H1 (cell line): ENCODE data around the gene C17orf50. TPM values are rescaled to one million over a fixed set of nuclear protein-coding genes. Genes with fewer than 3 reads are reported as not detected.

Experiments
- CTCF ChIA-PET: fragments of 300-600 bp; sonication (Branson Sonifier 250); formaldehyde crosslinking; loops from one replicate; lab custom pipeline; 2021; ENCODE audit not compliant: partially characterized antibody; lab: Charles Lee
- POLR2A ChIA-PET: fragments of 300-600 bp; sonication (Branson Sonifier 250); formaldehyde crosslinking; loops from one replicate; lab custom pipeline; 2021; ENCODE audit warnings: inconsistent platforms; ENCODE audit not compliant: partially characterized antibody; lab: Charles Lee
- DNase-seq, 2 experiments: peaks; one replicate each; pipeline versions ENCODE4 v3.0.0 to v3.0.0-alpha.2; 2010 to 2022; ENCODE audit warnings: low spot score in 2 of 2, low read depth in 1 of 2, mixed read lengths in 1 of 2
- FAIRE-seq: peaks from 2 replicates; lab custom pipeline; 2011; peaks lifted over from hg19 to GRCh38; lab: Jason Lieb, UNC
- H2AFZ ChIP-seq: 2 replicates; pipeline ENCODE4 v1.8.1; 2012; ENCODE audit warnings: low read length, inconsistent platforms
- H2AK5ac ChIP-seq: 2 replicates; pipeline ENCODE4 v1.6.1; 2013; ENCODE audit warnings: low read depth, low read length
- H2BK120ac ChIP-seq: replicated peaks from 2 replicates; pipeline ENCODE3; 2013; ENCODE audit warnings: low read depth, low read length, inconsistent platforms
- H2BK12ac ChIP-seq: 2 replicates; pipeline ENCODE4 v1.6.1; 2013; ENCODE audit warnings: low read depth, low read length
- H2BK15ac ChIP-seq: 2 replicates; pipeline ENCODE4 v1.6.1; 2013; ENCODE audit warnings: low read length
- H2BK20ac ChIP-seq: 2 replicates; pipeline ENCODE4 v1.6.1; 2013; ENCODE audit warnings: low read length
- H2BK5ac ChIP-seq: 2 replicates; pipeline ENCODE4 v1.6.1; 2013; ENCODE audit warnings: low read depth, low read length
- H3K14ac ChIP-seq: 2 replicates; pipeline ENCODE4 v1.6.1; 2013; ENCODE audit warnings: inconsistent platforms; ENCODE audit not compliant: insufficient read length
- H3K18ac ChIP-seq: 2 replicates; pipeline ENCODE4 v1.6.1; 2013; ENCODE audit warnings: low read length; ENCODE audit errors: extremely low read depth
- H3K23ac ChIP-seq: 2 replicates; pipeline ENCODE4 v1.6.1; 2013; ENCODE audit warnings: inconsistent platforms; ENCODE audit not compliant: insufficient read length
- H3K23me2 ChIP-seq: 2 replicates; pipeline ENCODE4 v1.6.1; 2013; ENCODE audit warnings: low read depth, low read length
- H3K27ac ChIP-seq: 2 replicates; pipeline ENCODE4 v1.6.1; 2011; ENCODE audit warnings: low read depth, low read length, inconsistent platforms
- H3K27me3 ChIP-seq, 4 experiments: replicated peaks in 1 of 4; 1 replicate in 1 of 4; 2 replicates in 3 of 4; pipeline versions ENCODE4 v1.6.1 to v1.8.1; 2011 to 2013; ENCODE audit warnings: low read length in 3 of 4, mild to moderate bottlenecking in 3 of 4, inconsistent platforms in 2 of 4, mixed read lengths in 2 of 4, moderate library complexity in 1 of 4; ENCODE audit not compliant: control insufficient read depth in 3 of 4, insufficient read depth in 3 of 4; ENCODE audit errors: extremely low read depth in 1 of 4
- H3K36me3 ChIP-seq, 4 experiments: 2 replicates each; pipeline versions ENCODE4 v1.6.1 to v1.8.1; 2011 to 2013; ENCODE audit warnings: mild to moderate bottlenecking in 4 of 4, low read length in 3 of 4, moderate library complexity in 2 of 4, control low read depth in 1 of 4, inconsistent platforms in 1 of 4; ENCODE audit not compliant: insufficient read depth in 4 of 4, control insufficient read depth in 2 of 4
- H3K4ac ChIP-seq: replicated peaks from 2 replicates; pipeline ENCODE3; 2013; ENCODE audit warnings: low read length, low read depth, mixed read lengths, inconsistent platforms; ENCODE audit not compliant: insufficient read length
- H3K4me1 ChIP-seq, 4 experiments: replicated peaks in 1 of 4; 1 replicate in 1 of 4; 2 replicates in 3 of 4; pipeline versions ENCODE4 v1.6.1 to v1.8.1; 2011 to 2013; ENCODE audit warnings: low read length in 3 of 4, inconsistent platforms in 2 of 4, mixed read lengths in 1 of 4; ENCODE audit not compliant: insufficient read depth in 4 of 4, control insufficient read depth in 3 of 4
- H3K4me2 ChIP-seq, 2 experiments: 2 replicates each; pipeline versions ENCODE4 v1.6.1 to v1.8.1; 2011 to 2013; ENCODE audit warnings: low read depth in 2 of 2, low read length in 2 of 2, control low read depth in 1 of 2, inconsistent platforms in 1 of 2, mild to moderate bottlenecking in 1 of 2; ENCODE audit not compliant: insufficient read depth in 1 of 2
- H3K4me3 ChIP-seq, 4 experiments: fragments of 200-600, 300-600 bp in 1 of 4; sonication (generic), shearing (Covaris generic), sonication (Bioruptor Twin) in 1 of 4; 2 replicates each; pipeline versions ENCODE4 v1.5.1 to v1.8.1; 2011 to 2016; ENCODE audit warnings: low read length in 4 of 4, low read depth in 3 of 4, control low read depth in 2 of 4, inconsistent platforms in 2 of 4, mild to moderate bottlenecking in 2 of 4, mixed read lengths in 1 of 4, moderate library complexity in 1 of 4; ENCODE audit not compliant: insufficient read depth in 2 of 4; ENCODE audit errors: extremely low read depth in 1 of 4
- H3K56ac ChIP-seq: replicated peaks from 2 replicates; pipeline ENCODE3; 2013; ENCODE audit warnings: low read depth, mild to moderate bottlenecking, mixed read lengths, low read length, inconsistent platforms; ENCODE audit not compliant: insufficient read length
- H3K79me1 ChIP-seq: 2 replicates; pipeline ENCODE4 v1.6.1; 2013; ENCODE audit warnings: low read depth, low read length, control low read depth
- H3K79me2 ChIP-seq, 2 experiments: 2 replicates each; pipeline versions ENCODE4 v1.6.1 to v1.8.1; 2012 to 2013; ENCODE audit warnings: low read length in 2 of 2, mild to moderate bottlenecking in 2 of 2, inconsistent platforms in 1 of 2; ENCODE audit not compliant: insufficient read depth in 2 of 2, control insufficient read depth in 1 of 2
- H3K9ac ChIP-seq, 4 experiments: replicated peaks in 1 of 4; 1 replicate in 1 of 4; 2 replicates in 3 of 4; pipeline versions ENCODE4 v1.6.1 to v1.8.1; 2011 to 2013; ENCODE audit warnings: low read depth in 3 of 4, low read length in 3 of 4, control low read depth in 2 of 4, mild to moderate bottlenecking in 2 of 4, moderate library complexity in 2 of 4, inconsistent platforms in 1 of 4; ENCODE audit errors: extremely low read depth in 1 of 4
- H3K9me3 ChIP-seq, 2 experiments: 2 replicates each; pipeline versions ENCODE4 v1.6.1 to v1.8.1; 2012 to 2013; ENCODE audit warnings: mild to moderate bottlenecking in 2 of 2, moderate library complexity in 2 of 2, control low read depth in 1 of 2, inconsistent platforms in 1 of 2, low read depth in 1 of 2, low read length in 1 of 2, mixed read lengths in 1 of 2; ENCODE audit not compliant: insufficient read depth in 2 of 2
- H4K20me1 ChIP-seq, 2 experiments: replicated peaks in 1 of 2; 2 replicates each; pipeline versions ENCODE3 to v1.8.1; 2011 to 2013; ENCODE audit warnings: inconsistent platforms in 2 of 2, low read length in 2 of 2, mild to moderate bottlenecking in 1 of 2; ENCODE audit not compliant: insufficient read depth in 2 of 2, control insufficient read depth in 1 of 2
- H4K5ac ChIP-seq: 2 replicates; pipeline ENCODE4 v1.6.1; 2013; ENCODE audit warnings: low read length, low read depth, mixed read lengths, inconsistent platforms; ENCODE audit not compliant: insufficient read length
- H4K8ac ChIP-seq: 2 replicates; pipeline ENCODE4 v1.8.0; 2013; ENCODE audit warnings: mild to moderate bottlenecking, moderate library complexity, low read length, inconsistent platforms; ENCODE audit not compliant: insufficient read depth; ENCODE audit errors: extremely low read depth
- H4K91ac ChIP-seq: replicated peaks from 2 replicates; pipeline ENCODE3; 2013; ENCODE audit warnings: low read length, mixed read lengths, inconsistent platforms; ENCODE audit not compliant: insufficient read length
- BACH1 ChIP-seq: IDR thresholded peaks from 2 replicates; pipeline ENCODE4 v1.6.1; 2012; ENCODE audit warnings: low read length, improper control_type of control experiment
- BCL11A ChIP-seq, 2 experiments: IDR thresholded peaks; one replicate each; pipeline ENCODE4 v1.6.1; 2011; ENCODE audit warnings: low read depth in 2 of 2, low read length in 2 of 2, mild to moderate bottlenecking in 2 of 2
- CEBPB ChIP-seq: IDR thresholded peaks from 2 replicates; pipeline ENCODE4 v1.6.1; 2012; ENCODE audit warnings: low read depth, low read length
- CREB1 ChIP-seq: IDR thresholded peaks from 2 replicates; pipeline ENCODE4 v1.6.1; 2012; ENCODE audit warnings: inconsistent platforms
- HDAC6 ChIP-seq: IDR thresholded peaks from one replicate; pipeline ENCODE4 v1.7.1; 2012; ENCODE audit warnings: low read depth, mild to moderate bottlenecking, inconsistent platforms, low read length, moderate library complexity
- NANOG ChIP-seq: IDR thresholded peaks from 2 replicates; pipeline ENCODE4 v1.6.1; 2011; ENCODE audit warnings: low read length, low read depth, mild to moderate bottlenecking, inconsistent platforms; ENCODE audit not compliant: insufficient read depth, poor library complexity, severe bottlenecking
- POU5F1 ChIP-seq: IDR thresholded peaks from 2 replicates; pipeline ENCODE4 v1.6.1; 2011; ENCODE audit warnings: low read depth, mild to moderate bottlenecking, low read length, moderate library complexity
- RNF2 ChIP-seq: fragments of 200-900, 300-1000 bp; sonication (generic); IDR thresholded peaks from 2 replicates; pipeline ENCODE4 v1.7.1; 2016; ENCODE audit warnings: borderline replicate concordance, low read depth, mild to moderate bottlenecking, antibody characterized with exemption, low read length; ENCODE audit not compliant: poor library complexity, severe bottlenecking; ENCODE audit errors: missing control alignments
- TAF7 ChIP-seq: optimal IDR thresholded peaks from 2 replicates; pipeline ENCODE3; 2011; ENCODE audit warnings: low read depth, mild to moderate bottlenecking, inconsistent platforms, low read length, moderate library complexity, borderline replicate concordance
- TBP ChIP-seq: IDR thresholded peaks from 2 replicates; pipeline ENCODE4 v1.6.1; 2011; ENCODE audit warnings: low read depth, low read length, improper control_type of control experiment
- WGBS, 2 experiments: shearing (Covaris generic) in 1 of 2; methylation state at CpG; one replicate each; pipeline versions ENCODE4 v1.1.6 to v1.1.7; 2013 to 2015; ENCODE audit warnings: low lambda C conversion rate in 2 of 2, mixed read lengths in 2 of 2, inconsistent platforms in 1 of 2, low coverage in 1 of 2, missing lambda C conversion rate in 1 of 2; ENCODE audit not compliant: insufficient replicate concordance in 2 of 2, insufficient coverage in 1 of 2, insufficient read length in 1 of 2; ENCODE audit errors: extremely low coverage in 1 of 2, missing lambda C conversion rate in 1 of 2; 5-methylcytosine and 5-hydroxymethylcytosine counted together
- polyA plus RNA-seq, 7 experiments: library from polyadenylated mRNA; depleted of rRNA in 3 of 7; stranded (reverse) in 5 of 7; unstranded in 2 of 7; fragments of >200 nt in 5 of 7; fragments of 200-250 nt in 2 of 7; gene quantifications; 1 replicate in 5 of 7; 2 replicates in 1 of 7; 4 replicates in 1 of 7; pipeline versions ENCODE4 v1.2.1 to v1.2.3, GENCODE V29; 2011 to 2013; ENCODE audit warnings: missing spikeins in 2 of 7, mixed read lengths in 2 of 7
- total RNA-seq: library from RNA; stranded (reverse); fragmentation: NEBNext Ultra II Directional; extraction: Animal tissue kit (Norgen Biotek cat#: 25700); gene quantifications from 2 replicates; pipeline ENCODE4 v1.2.1, GENCODE V29; 2021

C17orf50 gene
- total and polyA plus RNA-seq, 2 of the 8 experiments (the other 6 are each of a cell fraction or from before 2014, with no cell fraction given), result 0.12 TPM; not detected in 1

- Histone ChIP-seq H3K79me2 (peaks cover 22 to 41% of the 10 kb centered on the region in 2 experiments), H4K5ac (peak overlapping the region; percentile 52), H3K9ac (peak overlapping the region; percentile 81 to 97 (median 94)), H3K27me3 (no peaks in the 10 kb centered on the region), H3K23me2 (peaks cover 13% of the 10 kb centered on the region), H3K4me3 (peak overlapping the region; percentile 91 to 98 (median 94)), H3K4me2 (peak overlapping the region; percentile 67 to 69), H3K27ac (no peak overlapping the region), H3K36me3 (peaks cover 0 to 4% (median 0%) of the 10 kb centered on the region in 4 experiments; a peak in 1 of 8 replicates), H3K14ac (no peak overlapping the region), H4K20me1 (peaks cover 10 to 14% of the 10 kb centered on the region in 2 experiments), H3K18ac (peak overlapping the region; percentile 63; the same call in 1 of the 2 replicates), H4K91ac (no peak overlapping the region), H2AFZ (peak overlapping the region; percentile 47; the same call in 1 of the 2 replicates), H3K4me1 (peaks cover 0 to 10% (median 0%) of the 10 kb centered on the region in 4 experiments; a peak in 3 of 7 replicates), H2BK15ac (no peak overlapping the region), H2AK5ac (peak overlapping the region; percentile 54; the same call in 1 of the 2 replicates), H2BK12ac (peak overlapping the region; percentile 54; the same call in 1 of the 2 replicates), H2BK20ac (no peak overlapping the region), H3K9me3 (no peaks in the 10 kb centered on the region), H3K56ac (no peak overlapping the region), H2BK5ac (peak overlapping the region; percentile 82), H3K23ac (no peak overlapping the region), H3K4ac (peak overlapping the region; percentile 6), H3K79me1 (no peaks in the 10 kb centered on the region), H2BK120ac (no peak overlapping the region), H4K8ac (peak overlapping the region; percentile 76; the same call in 1 of the 2 replicates)
- DNase-seq, result no peak
- POLR2A ChIA-PET, result interaction anchor here (0.6 to 5.8 kb wide), 38 partner anchors 8 to 1937 kb away, joined by 3 to 62 read pairs (median 5); partner anchors contain the start of genes C17orf50, GAS2L2, MMP28 and RASL10B
- no peak for FAIRE-seq
- 36% methylated on average over 19 of the region's 19 CpGs; no CpG with 5 or more reads in 1 of the 2 experiments for WGBS, 2 experiments
- CTCF ChIA-PET, result interaction anchor here (0.6 to 6.6 kb wide), 25 partner anchors 8 to 1389 kb away, joined by 3 to 107 read pairs (median 3); partner anchors contain the start of gene MMP28
- TF ChIP-seq TAF7, result no peak
- TF ChIP-seq BACH1, result 0 out of 2 replicates have a peak, but pooled peaks have one; percentile 10
- TF ChIP-seq POU5F1, result no peak
- TF ChIP-seq HDAC6, result no peak
- no peak for TF ChIP-seq BCL11A (IDR thresholded peaks at IDR 0.05; ENCODE audit: low read depth in 2 of 2, low read length in 2 of 2)
- TF ChIP-seq RNF2, result no peak
- TF ChIP-seq CREB1, result no peak
- no peak for TF ChIP-seq NANOG
- no peak for TF ChIP-seq TBP
- peak; percentile 50; the same call in 1 of the 2 replicates for TF ChIP-seq CEBPB
These were observed 47.7 kb downstream of the C17orf50 start for GRCh38 chr17:35808240-35808961.
